Lower lobe of right lung (tissue), 2 donors: ENCODE results near the gene TRAPPC2L. TPM values are rescaled to one million over a fixed set of nuclear protein-coding genes. Genes with fewer than 3 reads are reported as not detected.

ENCODE experiments used
- ATAC-seq, 2 donors: fragments of 200-7000 bp; cut with Tn5 transposase; one replicate each; pipeline ENCODE4 v1.9.1; 2020 to 2022; ENCODE audit warnings: mild to moderate bottlenecking in 2 of 2, moderate library complexity in 2 of 2
- DNase-seq: peaks from one replicate; pipeline ENCODE4 v3.0.0-alpha.2; 2020
- H3K27ac ChIP-seq: fragments of 200-600 bp; one replicate; pipeline ENCODE4 v1.8.0; 2022
- H3K27me3 ChIP-seq: fragments of 200-600 bp; one replicate; pipeline ENCODE4 v1.8.0; 2022; ENCODE audit warnings: low read depth
- H3K36me3 ChIP-seq: fragments of 200-600 bp; one replicate; pipeline ENCODE4 v1.8.0; 2022; ENCODE audit warnings: mild to moderate bottlenecking
- H3K4me1 ChIP-seq: fragments of 200-600 bp; one replicate; pipeline ENCODE4 v1.8.0; 2022
- H3K4me3 ChIP-seq: fragments of 200-600 bp; one replicate; pipeline ENCODE4 v1.8.0; 2022; ENCODE audit warnings: mild to moderate bottlenecking
- H3K9me3 ChIP-seq: fragments of 200-600 bp; one replicate; pipeline ENCODE4 v1.8.0; 2022
- CTCF ChIP-seq: fragments of 200-600 bp; IDR thresholded peaks from one replicate; pipeline ENCODE4 v1.8.0; 2022; ENCODE audit warnings: antibody characterized with exemption, mild to moderate bottlenecking
- intact Hi-C: fragments of 100-400 bp; cut with DNase I; formaldehyde crosslinking; loops from one replicate; pipeline ENCODE4 v1.11.0; 2022
- total RNA-seq: library from RNA; stranded (reverse); fragmentation: NEBNext Ultra II Directional; extraction: Animal tissue kit (Norgen Biotek cat#: 25700); gene quantifications from one replicate; pipeline ENCODE4 v1.2.1, GENCODE V29; 2021
- donor health status: DM: no; HTN: yes; CAD: no; lungs with severe emphysema.

The TRAPPC2L gene
- total RNA-seq, 1 donor from 2014 or later = 51.4 TPM

GRCh38 chr16:88809676-88810165 is 47.2 kb upstream of the TRAPPC2L start:
- Histone ChIP-seq H3K27ac (peak overlapping the region; percentile 95), H3K9me3 (no peaks in the 10 kb centered on the region), H3K4me1 (peaks cover 33% of the 10 kb centered on the region), H3K27me3 (no peaks in the 10 kb centered on the region), H3K36me3 (peaks cover 14% of the 10 kb centered on the region), H3K4me3 (peak overlapping the region; percentile 94)
- no peak for DNase-seq
- TF ChIP-seq CTCF = no peak
- no peak for ATAC-seq
- intact Hi-C loops = no loop called here

- DNase-seq = no peak
- H3K4me1 ChIP-seq = peaks cover 31% of the 10 kb centered on the region
- H3K27me3 ChIP-seq = no peaks in the 10 kb centered on the region
- H3K27ac ChIP-seq = peak overlapping the region; percentile 95
- no peak for TF ChIP-seq CTCF
- peaks cover 14% of the 10 kb centered on the region for H3K36me3 ChIP-seq
- intact Hi-C loops = no loop called here
- H3K9me3 ChIP-seq = no peaks in the 10 kb centered on the region
- no peak for ATAC-seq
- H3K4me3 ChIP-seq = peak overlapping the region; percentile 94
These were observed 46.6 kb upstream of the TRAPPC2L start for GRCh38 chr16:88810166-88810911.

- intact Hi-C loops = no loop called here
- peaks cover 14% of the 10 kb centered on the region for H3K36me3 ChIP-seq
- peak; percentile 88 for DNase-seq
These were observed 45.8 kb upstream of the TRAPPC2L start for GRCh38 chr16:88810912-88811768.

GRCh38 chr16:88811769-88812512 is 45.0 kb upstream of the TRAPPC2L start, which contains the start of gene APRT:
Gene APRT, minus strand, starts transcription at chr16:88811928. Its CDS starts 29 bp downstream, at chr16:88811899.
- peaks cover 14% of the 10 kb centered on the region for H3K36me3 ChIP-seq
- H3K9me3 ChIP-seq = no peaks in the 10 kb centered on the region
- H3K4me1 ChIP-seq = peaks cover 31% of the 10 kb centered on the region
- TF ChIP-seq CTCF = peak; percentile 41
- peak within 1 kb of the TSS; percentile 95 for H3K27ac ChIP-seq
- peak within 1 kb of the TSS; percentile 94 for H3K4me3 ChIP-seq
- DNase-seq = peak; percentile 95
- intact Hi-C loops = no loop called here
- H3K27me3 ChIP-seq = no peaks in the 10 kb centered on the region
- ATAC-seq = peak; percentile 96 to 97

More at GRCh38 chr16:88810912-88811768, 45.8 kb upstream of the TRAPPC2L start:
- Histone ChIP-seq H3K4me3 (peak overlapping the region; percentile 94), H3K4me1 (peaks cover 31% of the 10 kb centered on the region), H3K9me3 (no peaks in the 10 kb centered on the region), H3K27me3 (no peaks in the 10 kb centered on the region), H3K27ac (peak overlapping the region; percentile 95)
- no peak for TF ChIP-seq CTCF
- peak; percentile 88 to 89 for ATAC-seq
